HL-60 (cell line): ENCODE data around the gene ST6GALNAC6.
A peak's percentile ranks its signal among the peaks of the same experiment; 100 is the strongest.

Experiments used
- DNase-seq, 2 experiments: peaks; one replicate each; pipeline ENCODE4 v3.0.0-alpha.2; 2010 to 2020; ENCODE audit warnings: low read depth in 1 of 2, low spot score in 1 of 2
- H3K27ac ChIP-seq: fragments of 250-450 bp; sonication (Bioruptor Pico); replicated peaks from 2 replicates; pipeline ENCODE4 v1.5.1; 2020; ENCODE audit warnings: mild to moderate bottlenecking, moderate library complexity
- H3K27me3 ChIP-seq: fragments of 250-450 bp; sonication (Bioruptor Pico); 2 replicates; pipeline ENCODE4 v1.5.1; 2021; ENCODE audit warnings: mild to moderate bottlenecking, moderate library complexity; ENCODE audit not compliant: insufficient read depth, poor library complexity, severe bottlenecking
- H3K4me3 ChIP-seq: replicated peaks from 2 replicates; pipeline ENCODE4 v1.5.1; 2011; ENCODE audit warnings: mild to moderate bottlenecking, control low read depth, low read length; ENCODE audit not compliant: insufficient read depth
- GABPA ChIP-seq: IDR thresholded peaks from 2 replicates; pipeline ENCODE4 v1.6.1; 2012; ENCODE audit warnings: low read depth
- POLR2AphosphoS5 ChIP-seq: IDR thresholded peaks from 2 replicates; pipeline ENCODE4 v1.6.1; 2012; ENCODE audit warnings: low read depth
- REST ChIP-seq: IDR thresholded peaks from 2 replicates; pipeline ENCODE4 v1.6.1; 2012; ENCODE audit warnings: low read depth; ENCODE audit not compliant: insufficient replicate concordance
- SPI1 ChIP-seq: IDR thresholded peaks from 2 replicates; pipeline ENCODE4 v1.6.1; 2012; ENCODE audit warnings: low read depth, mild to moderate bottlenecking, borderline replicate concordance
- TF ChIP-seq, protein P1 (sequence below): IDR thresholded peaks from one replicate; pipeline ENCODE4 v1.5.1; 2011; ENCODE audit warnings: low read length, control low read depth, inconsistent platforms; ENCODE audit not compliant: insufficient read depth

ST6GALNAC6 gene

DNA sequence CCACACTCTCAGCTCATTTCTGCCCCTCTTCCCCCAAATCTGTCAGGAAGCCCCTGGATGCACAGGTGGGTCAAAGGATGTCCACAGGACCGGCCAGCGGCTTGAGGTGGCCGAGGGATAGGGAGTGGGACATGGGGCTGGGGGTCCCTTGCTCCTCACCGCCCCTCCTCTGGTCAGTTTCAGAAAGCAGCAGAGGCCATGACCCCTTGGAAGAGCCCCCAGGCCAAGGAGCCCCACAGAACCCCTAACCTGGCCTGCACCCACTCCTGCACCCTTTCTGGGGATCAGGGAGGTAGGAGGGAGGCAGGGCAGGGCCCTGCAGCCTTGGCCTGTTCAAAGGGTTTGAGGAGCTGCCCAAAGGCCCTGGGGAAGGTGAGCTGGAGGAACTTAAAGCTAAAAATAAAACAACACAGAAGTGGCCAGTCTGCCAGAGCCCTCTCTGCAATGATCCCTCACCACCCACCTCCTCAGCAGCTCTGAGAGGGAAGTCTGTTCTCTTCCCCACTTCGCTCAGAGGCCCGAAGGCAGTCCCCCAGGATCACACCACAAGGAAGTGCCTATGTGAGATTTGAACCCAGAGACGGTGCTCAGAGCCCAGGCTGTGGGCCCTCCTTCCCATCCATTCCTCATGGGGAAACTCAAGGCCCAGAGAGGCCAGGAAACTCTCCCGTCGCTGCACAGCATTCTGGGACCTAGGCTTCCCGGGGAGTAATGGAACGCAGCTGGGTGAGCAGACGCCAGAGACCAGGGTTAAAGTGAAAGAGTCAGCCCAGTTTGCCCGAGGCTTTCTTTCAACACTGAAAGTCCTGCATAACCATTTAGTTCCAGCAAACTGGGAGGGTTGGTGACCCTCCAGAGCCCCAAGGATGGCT is 45.9 kb downstream of the ST6GALNAC6 start:
- Histone ChIP-seq H3K27ac (peak overlapping the region; percentile 71), H3K4me3 (peak overlapping the region; percentile 83)
- TF ChIP-seq, protein P1, sequence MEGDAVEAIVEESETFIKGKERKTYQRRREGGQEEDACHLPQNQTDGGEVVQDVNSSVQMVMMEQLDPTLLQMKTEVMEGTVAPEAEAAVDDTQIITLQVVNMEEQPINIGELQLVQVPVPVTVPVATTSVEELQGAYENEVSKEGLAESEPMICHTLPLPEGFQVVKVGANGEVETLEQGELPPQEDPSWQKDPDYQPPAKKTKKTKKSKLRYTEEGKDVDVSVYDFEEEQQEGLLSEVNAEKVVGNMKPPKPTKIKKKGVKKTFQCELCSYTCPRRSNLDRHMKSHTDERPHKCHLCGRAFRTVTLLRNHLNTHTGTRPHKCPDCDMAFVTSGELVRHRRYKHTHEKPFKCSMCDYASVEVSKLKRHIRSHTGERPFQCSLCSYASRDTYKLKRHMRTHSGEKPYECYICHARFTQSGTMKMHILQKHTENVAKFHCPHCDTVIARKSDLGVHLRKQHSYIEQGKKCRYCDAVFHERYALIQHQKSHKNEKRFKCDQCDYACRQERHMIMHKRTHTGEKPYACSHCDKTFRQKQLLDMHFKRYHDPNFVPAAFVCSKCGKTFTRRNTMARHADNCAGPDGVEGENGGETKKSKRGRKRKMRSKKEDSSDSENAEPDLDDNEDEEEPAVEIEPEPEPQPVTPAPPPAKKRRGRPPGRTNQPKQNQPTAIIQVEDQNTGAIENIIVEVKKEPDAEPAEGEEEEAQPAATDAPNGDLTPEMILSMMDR, result no peak
- TF ChIP-seq POLR2AphosphoS5 (no peak), GABPA (no peak), SPI1 (peak; percentile 36; the same call in 1 of the 2 replicates), REST (no peak)

DNA sequence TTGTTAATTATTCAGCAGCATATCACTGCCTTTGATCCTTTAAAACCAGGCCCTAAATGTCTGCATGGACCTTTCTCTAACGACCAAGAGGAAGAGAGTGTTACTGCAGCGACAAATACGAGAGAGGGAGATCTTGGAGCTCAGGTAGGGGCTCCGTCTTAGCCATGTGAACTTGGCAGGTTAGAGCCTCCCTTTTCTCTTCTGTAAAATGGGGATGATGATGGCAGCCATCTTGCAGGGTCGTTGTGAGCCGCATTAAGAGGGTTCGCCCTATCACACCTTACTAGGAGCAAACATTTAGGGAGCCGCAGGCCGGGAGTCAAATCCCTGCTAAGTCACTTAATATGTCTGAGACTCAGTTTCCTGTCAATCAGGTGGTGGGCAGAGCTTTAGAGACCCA is 46.6 kb downstream of the ST6GALNAC6 start:
- no peak for TF ChIP-seq POLR2AphosphoS5
- TF ChIP-seq, protein P1, result no peak
- no peak for TF ChIP-seq SPI1
- TF ChIP-seq REST, result no peak
- H3K27ac ChIP-seq, result no peak overlapping the region; the same call in 1 of the 2 replicates
- DNase-seq, result no peak
- peak overlapping the region; percentile 83 for H3K4me3 ChIP-seq
- no peaks in the 10 kb centered on the region for H3K27me3 ChIP-seq

More for the DNA sequence above, 45.9 kb downstream of the ST6GALNAC6 start:
- H3K27me3 ChIP-seq, result no peaks in the 10 kb centered on the region
- peak; percentile 38 to 49 for DNase-seq

DNA sequence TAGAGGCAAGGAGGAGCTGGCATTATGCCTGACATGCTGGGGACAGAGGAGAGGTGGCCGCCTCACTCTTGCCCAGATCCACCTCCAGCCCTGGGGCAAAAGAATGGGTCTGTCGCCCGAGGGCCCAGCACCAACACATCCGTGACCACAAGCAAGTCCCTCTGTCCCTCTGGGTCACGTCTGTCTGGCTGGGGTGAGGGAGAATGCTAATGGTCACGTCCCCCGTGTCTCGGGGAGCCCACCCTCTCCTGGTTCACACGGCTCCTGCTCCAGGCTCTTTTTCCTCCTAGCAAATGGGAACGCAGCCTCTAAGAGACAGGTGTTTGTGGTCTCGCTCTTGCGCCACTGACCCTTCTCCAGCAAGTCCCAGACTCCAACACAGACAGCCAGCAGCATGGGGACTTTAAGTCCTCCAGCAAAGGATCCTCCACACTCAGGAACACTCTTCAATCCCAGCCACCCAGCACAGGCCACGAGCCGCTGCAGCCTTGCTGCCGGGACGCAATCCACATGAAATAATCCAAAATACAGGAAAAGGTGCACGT is 49.0 kb downstream of the ST6GALNAC6 start:
- TF ChIP-seq REST (no peak), GABPA (no peak), SPI1 (no peak), POLR2AphosphoS5 (no peak)
- TF ChIP-seq, protein P1, result no peak

More for the DNA sequence above, 49.0 kb downstream of the ST6GALNAC6 start:
- Histone ChIP-seq H3K27ac (no peak overlapping the region), H3K4me3 (no peak overlapping the region), H3K27me3 (no peaks in the 10 kb centered on the region)
- no peak for DNase-seq
